Lung (tissue), 12 donors: ENCODE data around the gene PMPCB. TPM values are rescaled to one million over a fixed set of nuclear protein-coding genes. Genes with fewer than 3 reads are reported as not detected.

ENCODE experiments used
- ATAC-seq: fragments of 200-7000 bp; cut with Tn5 transposase; one replicate; pipeline ENCODE4 v1.9.1; 2020; ENCODE audit warnings: moderate number of reproducible peaks; ENCODE audit not compliant: insufficient read depth, low FRiP score
- DNase-seq, 3 donors: peaks; one replicate each; pipeline ENCODE4 v3.0.0-alpha.2; 2013 to 2017
- H3K27ac ChIP-seq, 2 donors: one replicate each; pipeline ENCODE4 v1.5.1; 2013; ENCODE audit warnings: mild to moderate bottlenecking in 2 of 2, moderate library complexity in 2 of 2, control low read depth in 1 of 2, inconsistent platforms in 1 of 2, low read depth in 1 of 2, low read length in 1 of 2
- H3K27me3 ChIP-seq, 3 donors: one replicate each; pipeline ENCODE4 v1.5.1; 2013; ENCODE audit warnings: low read length in 2 of 3; ENCODE audit not compliant: control insufficient read depth in 3 of 3, insufficient read depth in 3 of 3
- H3K36me3 ChIP-seq, 4 donors: one replicate each; pipeline ENCODE4 v1.5.1; 2013; ENCODE audit warnings: low read length in 4 of 4, mild to moderate bottlenecking in 1 of 4, moderate library complexity in 1 of 4; ENCODE audit not compliant: control insufficient read depth in 4 of 4, insufficient read depth in 4 of 4
- H3K4me1 ChIP-seq, 5 donors: one replicate each; pipeline ENCODE4 v1.5.1; 2013; ENCODE audit warnings: low read length in 5 of 5, mild to moderate bottlenecking in 2 of 5, moderate library complexity in 1 of 5; ENCODE audit not compliant: control insufficient read depth in 5 of 5, insufficient read depth in 5 of 5
- H3K4me3 ChIP-seq: one replicate; pipeline ENCODE4 v1.5.1; 2013; ENCODE audit warnings: mild to moderate bottlenecking, control low read depth, moderate library complexity
- H3K9ac ChIP-seq, 2 donors: one replicate each; pipeline ENCODE4 v1.5.1; 2013; ENCODE audit warnings: low read length in 2 of 2, control low read depth in 1 of 2; ENCODE audit not compliant: insufficient read depth in 1 of 2
- H3K9me3 ChIP-seq, 4 donors: one replicate each; pipeline ENCODE4 v1.5.1; 2013; ENCODE audit warnings: low read length in 3 of 4, mild to moderate bottlenecking in 1 of 4, moderate library complexity in 1 of 4; ENCODE audit not compliant: control insufficient read depth in 4 of 4, insufficient read depth in 3 of 4
- CTCF ChIP-seq: IDR thresholded peaks from 2 replicates; pipeline ENCODE4 v1.5.1; 2012; ENCODE audit warnings: mild to moderate bottlenecking; ENCODE audit errors: control extremely low read depth, extremely low read depth
- WGBS, 2 donors: extraction: QIAGEN DNeasy Blood & Tissue Kit; methylation state at CpG; one replicate each; pipeline ENCODE4 v1.1.7; 2013; 5-methylcytosine and 5-hydroxymethylcytosine counted together
- polyA plus RNA-seq, 2 donors: library from polyadenylated mRNA; stranded (reverse); fragments of 200-250 nt; gene quantifications; one replicate each; pipeline ENCODE4 v1.2.1, GENCODE V29; 2013
- total RNA-seq, 2 donors: library from RNA; depleted of rRNA in 1 of 2; stranded (reverse); fragments of >200 nt in 1 of 2; gene quantifications; one replicate each; pipeline ENCODE4 v1.2.1, GENCODE V29; 2014 to 2021
- donor health status: control.
- donor health status: control.
- donor health status: Bipolar disorder and iron deficiency.
- donor health status: healthy.
- donor health status: DM: yes; HTN: yes; CAD: no.

The PMPCB gene
- total and polyA plus RNA-seq, 4 donors, result 38.8 to 78.1 (median 48.1) TPM

- no peak for ATAC-seq
- no peak for DNase-seq
- Histone ChIP-seq H3K9me3 (no peaks in the 10 kb centered on the region), H3K4me3 (no peak overlapping the region), H3K9ac (no peak overlapping the region), H3K4me1 (peaks cover 0 to 2% (median 0%) of the 10 kb centered on the region in 5 donors), H3K36me3 (peaks cover 38 to 54% (median 51%) of the 10 kb centered on the region in 4 donors), H3K27ac (no peak overlapping the region), H3K27me3 (no peaks in the 10 kb centered on the region)
- no peak for TF ChIP-seq CTCF
- 95 to 98% methylated on average over 2 of the region's 2 CpGs for WGBS, 2 donors
Observed at GRCh38 chr7:103316380-103316941, 19.2 kb downstream of the PMPCB start.

DNA sequence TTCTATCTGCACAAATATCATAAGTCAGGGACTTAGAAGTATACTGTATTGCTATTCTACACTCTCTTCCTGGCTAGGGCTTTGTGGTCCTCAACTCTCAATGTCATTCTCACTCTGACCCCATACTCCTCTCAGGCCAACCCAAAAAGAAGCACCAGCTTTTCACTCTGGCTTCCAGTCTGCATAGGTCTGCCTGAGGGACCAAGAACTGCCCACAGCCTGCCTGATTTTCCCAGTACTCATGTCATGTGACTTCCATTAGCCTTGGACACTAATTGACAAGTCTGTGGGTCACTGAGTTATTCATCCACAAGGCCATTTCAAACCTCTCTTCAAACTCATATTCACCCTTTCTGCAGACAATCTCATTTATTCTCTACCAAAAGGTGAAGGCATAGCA, 19.8 kb downstream of the PMPCB start:
- no peak for TF ChIP-seq CTCF
- no peak overlapping the region for H3K4me3 ChIP-seq
- DNase-seq (no peak), ATAC-seq (no peak)
- peaks cover 0 to 2% (median 0%) of the 10 kb centered on the region in 5 donors for H3K4me1 ChIP-seq
- no peaks in the 10 kb centered on the region for H3K27me3 ChIP-seq
- peaks cover 40 to 51% (median 48%) of the 10 kb centered on the region in 4 donors for H3K36me3 ChIP-seq
- H3K9me3 ChIP-seq, result no peaks in the 10 kb centered on the region
- H3K27ac ChIP-seq, result no peak overlapping the region
- no peak overlapping the region for H3K9ac ChIP-seq

DNA sequence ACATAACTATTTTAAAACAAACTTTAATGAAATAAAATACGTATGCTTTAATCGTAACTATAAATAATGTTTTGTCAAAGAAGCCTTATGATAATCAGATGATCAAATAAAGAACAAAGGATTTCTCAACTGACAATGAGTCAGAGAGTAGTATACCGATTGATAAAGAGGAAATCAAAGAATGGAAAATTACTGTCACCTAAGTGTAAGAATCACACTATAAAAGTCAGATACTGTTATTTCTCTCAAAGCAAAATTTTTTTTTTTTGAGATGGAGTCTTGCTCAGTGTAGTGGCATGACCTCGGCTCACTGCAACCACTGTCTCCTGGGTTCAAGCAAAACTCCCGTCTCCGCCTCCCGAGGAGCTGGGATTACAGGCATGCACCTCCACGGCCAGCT, 28.5 kb downstream of the PMPCB start:
- TF ChIP-seq CTCF, result no peak
- Histone ChIP-seq H3K4me1 (no peaks in the 10 kb centered on the region), H3K9me3 (no peaks in the 10 kb centered on the region), H3K9ac (no peak overlapping the region), H3K36me3 (peaks cover 4 to 20% (median 10%) of the 10 kb centered on the region in 4 donors), H3K27me3 (no peaks in the 10 kb centered on the region), H3K27ac (no peak overlapping the region), H3K4me3 (no peak overlapping the region)
- no peak for ATAC-seq
- 90 to 93% methylated on average over 8 of the region's 8 CpGs for WGBS, 2 donors
- DNase-seq, result no peak

GRCh38 chr7:103336761-103337160, 39.5 kb downstream of the PMPCB start:
- no peak for TF ChIP-seq CTCF
- Histone ChIP-seq H3K27me3 (no peaks in the 10 kb centered on the region), H3K9me3 (no peaks in the 10 kb centered on the region), H3K27ac (no peak overlapping the region), H3K4me1 (no peaks in the 10 kb centered on the region), H3K36me3 (peaks cover 9 to 35% (median 23%) of the 10 kb centered on the region in 4 donors), H3K9ac (no peak overlapping the region), H3K4me3 (no peak overlapping the region)
- no peak for DNase-seq
- ATAC-seq, result no peak
- WGBS, 2 donors, result 61 to 77% methylated on average over 2 of the region's 2 CpGs
